Ramos (cell line): Measurements from ENCODE around the gene NPAS3.

Experiments used
- in situ Hi-C: fragments of 300-500 bp; cut with MboI; formaldehyde crosslinking; loops from one replicate; pipeline ENCODE4 v1.14.3; 2022; ENCODE audit warnings: low sequenced_read_pairs; ENCODE audit not compliant: unreplicated experiment

The NPAS3 gene

DNA sequence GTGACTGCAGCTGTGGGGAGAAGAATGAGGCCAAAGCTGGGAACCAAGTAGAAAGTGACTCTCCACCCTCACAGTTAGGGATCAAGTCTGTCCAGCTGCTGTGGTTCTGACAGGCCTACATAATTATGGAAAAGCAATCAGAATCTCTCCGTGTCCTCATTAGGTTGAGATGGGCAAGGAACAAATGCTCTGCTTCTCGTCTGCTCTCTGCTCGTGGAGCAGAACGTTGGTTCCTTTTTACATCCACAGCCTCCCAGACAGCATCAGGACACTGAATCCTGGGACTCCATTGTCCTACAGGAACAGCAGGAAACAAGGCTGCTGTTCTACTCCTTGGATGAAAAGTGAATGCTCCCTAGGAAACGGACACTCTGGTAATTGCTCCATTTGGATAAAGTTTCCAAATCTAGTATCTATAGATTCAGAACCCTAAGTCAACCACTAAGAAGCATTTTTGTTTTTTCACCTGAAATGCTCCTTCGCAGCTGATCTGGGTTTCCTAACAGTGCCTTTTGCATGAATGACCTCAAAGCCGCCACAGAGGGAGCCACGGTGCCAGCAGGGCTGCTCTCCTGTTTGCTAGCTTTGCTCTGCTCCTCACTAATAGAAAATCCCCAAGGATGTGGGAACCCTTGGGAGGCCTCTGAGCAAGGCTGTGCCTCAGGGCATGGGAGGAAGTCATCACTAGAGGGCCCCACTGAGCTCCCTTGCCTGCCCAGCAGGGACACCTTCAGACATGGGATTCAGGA is 910.2 kb downstream of the NPAS3 start:
- in situ Hi-C loops: loop anchor here (10.0 to 25.0 kb wide), 2 partner anchors 376 to 463 kb away; no protein-coding TSS in a partner anchor

DNA sequence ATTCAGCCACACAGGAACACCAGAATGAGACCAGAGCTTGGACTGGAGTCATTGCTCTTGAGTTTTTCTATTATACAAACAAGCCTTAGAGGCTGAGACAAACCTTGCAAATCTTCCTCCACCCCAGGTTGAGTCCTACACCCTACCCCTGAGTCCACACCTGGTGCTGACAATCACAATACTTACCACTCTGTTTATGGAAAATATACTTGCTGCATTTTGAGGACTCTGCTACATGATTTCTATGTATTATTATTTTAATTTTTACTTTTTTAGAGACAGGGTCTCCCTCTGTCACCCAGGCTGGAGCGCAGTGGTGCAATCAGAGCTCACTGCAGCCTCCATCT is 910.7 kb downstream of the NPAS3 start:
- in situ Hi-C loops: loop anchor here (10.0 to 25.0 kb wide), 2 partner anchors 375 to 463 kb away; no protein-coding TSS in a partner anchor

DNA sequence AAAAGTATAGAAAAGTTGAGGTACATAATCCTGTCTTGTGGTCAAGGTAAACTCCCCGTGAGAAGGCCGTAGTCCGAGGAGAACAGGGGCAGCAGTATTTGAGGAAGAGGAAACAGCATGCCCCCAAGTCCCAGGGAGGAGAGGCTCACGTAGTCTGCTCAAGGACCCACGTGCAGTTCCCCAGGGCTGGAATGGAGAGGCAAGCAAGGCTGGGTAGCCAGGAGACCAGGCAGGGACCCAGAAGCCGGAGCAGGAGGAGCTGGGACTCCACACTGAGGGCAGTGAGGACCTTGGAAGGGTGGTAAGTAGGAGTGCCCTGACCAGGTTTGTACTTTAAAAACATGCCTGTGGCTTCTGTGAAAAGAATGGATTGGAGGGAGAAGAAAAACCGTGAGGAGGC is 912.1 kb downstream of the NPAS3 start:
- in situ Hi-C loops: no loop called here

DNA sequence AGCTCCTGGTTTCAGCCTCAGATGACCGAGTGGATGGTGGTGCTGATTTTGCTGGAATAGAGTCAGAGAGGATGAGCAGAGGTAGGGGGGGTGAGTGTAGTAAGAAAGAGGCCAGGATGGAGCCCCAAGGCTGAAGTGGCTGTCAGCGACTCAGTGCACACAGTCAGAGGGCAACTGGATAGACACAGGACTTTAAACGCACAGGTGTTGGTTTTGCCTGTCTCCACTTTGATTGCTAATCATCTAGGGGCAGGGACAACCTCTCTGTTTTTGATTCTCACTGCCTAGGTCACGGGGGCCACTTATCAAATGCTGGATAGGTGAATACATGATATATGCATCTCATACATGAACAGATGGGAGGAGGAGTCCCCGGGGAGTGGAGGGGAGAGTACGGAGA is 912.7 kb downstream of the NPAS3 start:
- in situ Hi-C loops: no loop called here

DNA sequence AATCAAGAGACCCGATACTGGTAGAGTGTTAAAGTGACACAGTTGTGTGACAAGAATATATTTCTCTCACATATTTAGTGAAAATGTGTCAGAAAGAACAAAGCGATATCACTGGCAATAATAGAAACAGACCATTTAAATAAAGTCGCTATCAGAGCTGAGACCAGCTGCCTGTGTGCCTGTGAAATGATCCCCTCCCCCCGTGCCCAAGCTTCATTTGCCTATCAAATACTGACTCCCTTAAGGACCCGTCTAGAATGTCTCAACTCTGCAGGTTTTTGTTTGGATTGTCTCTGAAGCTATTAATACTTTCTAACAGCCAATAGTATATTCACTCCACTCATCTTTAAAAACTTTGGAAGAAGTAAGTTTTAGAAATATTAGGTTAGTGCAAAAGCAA is 913.3 kb downstream of the NPAS3 start:
- in situ Hi-C loops: no loop called here
